Measurements from ENCODE around the gene UGT1A4. TPM values are rescaled to one million over a fixed set of nuclear protein-coding genes. Genes with fewer than 3 reads are reported as not detected.
"Not testable (repeated sequence)": the region's sequence is repeated elsewhere in the genome, so short reads cannot be mapped to it uniquely, and the experiment has no call there.

Gene UGT1A4
- total RNA-seq, 1 donor, result not detected

DNA sequence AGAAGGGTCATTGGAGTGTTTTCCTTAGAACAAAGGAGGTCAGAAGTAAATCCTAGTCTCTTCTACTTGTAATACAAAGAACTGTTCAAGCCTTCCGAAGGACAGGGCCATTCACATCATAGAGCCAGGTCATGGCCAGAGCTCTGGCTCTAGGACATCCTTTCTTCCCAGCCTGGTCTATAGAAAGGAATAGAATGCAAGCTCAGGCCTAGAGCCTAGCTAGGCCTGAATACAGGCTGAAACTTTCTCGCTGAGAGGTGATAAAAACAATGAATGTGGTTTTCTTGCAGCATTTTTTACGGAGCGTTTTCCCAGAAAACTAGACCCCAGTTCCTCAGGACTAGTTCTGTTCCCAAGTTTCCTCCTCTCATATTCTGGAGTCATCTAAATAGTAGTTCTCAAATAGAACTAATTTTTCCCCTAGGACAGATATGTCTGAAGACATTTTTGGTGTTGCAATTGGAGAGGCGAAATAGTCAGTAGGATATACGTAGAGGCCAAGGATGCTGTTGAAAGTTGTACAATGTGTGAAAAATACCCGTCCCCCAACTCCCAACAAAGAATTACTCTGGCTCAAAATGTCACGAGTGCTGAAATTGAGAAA is 19.0 kb upstream of the UGT1A4 start:
- peak overlapping the region; percentile 4 for H2AFZ ChIP-seq (ENCODE audit: low read length)
- TF ChIP-seq, protein P1, sequence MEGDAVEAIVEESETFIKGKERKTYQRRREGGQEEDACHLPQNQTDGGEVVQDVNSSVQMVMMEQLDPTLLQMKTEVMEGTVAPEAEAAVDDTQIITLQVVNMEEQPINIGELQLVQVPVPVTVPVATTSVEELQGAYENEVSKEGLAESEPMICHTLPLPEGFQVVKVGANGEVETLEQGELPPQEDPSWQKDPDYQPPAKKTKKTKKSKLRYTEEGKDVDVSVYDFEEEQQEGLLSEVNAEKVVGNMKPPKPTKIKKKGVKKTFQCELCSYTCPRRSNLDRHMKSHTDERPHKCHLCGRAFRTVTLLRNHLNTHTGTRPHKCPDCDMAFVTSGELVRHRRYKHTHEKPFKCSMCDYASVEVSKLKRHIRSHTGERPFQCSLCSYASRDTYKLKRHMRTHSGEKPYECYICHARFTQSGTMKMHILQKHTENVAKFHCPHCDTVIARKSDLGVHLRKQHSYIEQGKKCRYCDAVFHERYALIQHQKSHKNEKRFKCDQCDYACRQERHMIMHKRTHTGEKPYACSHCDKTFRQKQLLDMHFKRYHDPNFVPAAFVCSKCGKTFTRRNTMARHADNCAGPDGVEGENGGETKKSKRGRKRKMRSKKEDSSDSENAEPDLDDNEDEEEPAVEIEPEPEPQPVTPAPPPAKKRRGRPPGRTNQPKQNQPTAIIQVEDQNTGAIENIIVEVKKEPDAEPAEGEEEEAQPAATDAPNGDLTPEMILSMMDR (IDR thresholded peaks at IDR 0.05; ENCODE audit: extremely low read depth, low read depth, low read length), result no peak
- no peak overlapping the region for H3K4me2 ChIP-seq (ENCODE audit: insufficient read depth, low read length)
- H3K36me3 ChIP-seq (ENCODE audit: insufficient read depth, low read length), result no peaks in the 10 kb centered on the region
- no peak overlapping the region for H3K4me3 ChIP-seq (ENCODE audit: insufficient read depth, low read length)
- DNase-seq (ENCODE audit: insufficient read length, low spot score, missing footprints), result no peak
- no peaks in the 10 kb centered on the region for H3K27me3 ChIP-seq (ENCODE audit: insufficient read depth, low read length)
- peak overlapping the region; percentile 86 for H3K27ac ChIP-seq (ENCODE audit: low read depth, low read length)
- H3K4me1 ChIP-seq (ENCODE audit: insufficient read depth, low read length), result peaks cover 8% of the 10 kb centered on the region
- no peaks in the 10 kb centered on the region for H4K20me1 ChIP-seq (ENCODE audit: insufficient read depth, low read length)
- H3K9me3 ChIP-seq (ENCODE audit: low read depth, low read length), result no peaks in the 10 kb centered on the region
- no peaks in the 10 kb centered on the region for H3K79me2 ChIP-seq (ENCODE audit: insufficient read depth, low read length)

GRCh38 chr2:233700028-233700635 is 18.4 kb upstream of the UGT1A4 start:
- H3K27ac ChIP-seq (ENCODE audit: low read depth, low read length), result peak overlapping the region; percentile 86
- DNase-seq (ENCODE audit: insufficient read length, low spot score, missing footprints), result no peak
- no peak overlapping the region for H3K4me2 ChIP-seq (ENCODE audit: insufficient read depth, low read length)

GRCh38 chr2:233700842-233701241 is 17.7 kb upstream of the UGT1A4 start:
- not testable (repeated sequence) for H4K20me1 ChIP-seq (ENCODE audit: insufficient read depth, low read length); H3K36me3 ChIP-seq (ENCODE audit: insufficient read depth, low read length); H3K4me2 ChIP-seq (ENCODE audit: insufficient read depth, low read length); DNase-seq (ENCODE audit: insufficient read length, low spot score, missing footprints); H2AFZ ChIP-seq (ENCODE audit: low read length); H3K4me1 ChIP-seq (ENCODE audit: insufficient read depth, low read length); H3K9me3 ChIP-seq (ENCODE audit: low read depth, low read length); H3K79me2 ChIP-seq (ENCODE audit: insufficient read depth, low read length); H3K4me3 ChIP-seq (ENCODE audit: insufficient read depth, low read length); H3K27me3 ChIP-seq (ENCODE audit: insufficient read depth, low read length); H3K27ac ChIP-seq (ENCODE audit: low read depth, low read length)

More at GRCh38 chr2:233700028-233700635, 18.4 kb upstream of the UGT1A4 start:
- Histone ChIP-seq H3K27me3 (ENCODE audit: insufficient read depth, low read length) (no peaks in the 10 kb centered on the region), H4K20me1 (ENCODE audit: insufficient read depth, low read length) (no peaks in the 10 kb centered on the region), H3K4me3 (ENCODE audit: insufficient read depth, low read length) (no peak overlapping the region), H3K4me1 (ENCODE audit: insufficient read depth, low read length) (peaks cover 8% of the 10 kb centered on the region), H3K9me3 (ENCODE audit: low read depth, low read length) (no peaks in the 10 kb centered on the region), H3K36me3 (ENCODE audit: insufficient read depth, low read length) (no peaks in the 10 kb centered on the region), H2AFZ (ENCODE audit: low read length) (peak overlapping the region; percentile 4), H3K79me2 (ENCODE audit: insufficient read depth, low read length) (no peaks in the 10 kb centered on the region)
- TF ChIP-seq, protein P1 (IDR thresholded peaks at IDR 0.05; ENCODE audit: extremely low read depth, low read depth, low read length), result no peak

- no peak overlapping the region for H3K4me3 ChIP-seq (ENCODE audit: insufficient read depth, low read length)
- H3K79me2 ChIP-seq (ENCODE audit: insufficient read depth, low read length), result no peaks in the 10 kb centered on the region
Observed at GRCh38 chr2:233702238-233702637, 16.3 kb upstream of the UGT1A4 start.

More at GRCh38 chr2:233702238-233702637, 16.3 kb upstream of the UGT1A4 start:
- no peaks in the 10 kb centered on the region for H4K20me1 ChIP-seq (ENCODE audit: insufficient read depth, low read length)
- DNase-seq (ENCODE audit: insufficient read length, low spot score, missing footprints), result no peak
- no peak overlapping the region for H3K27ac ChIP-seq (ENCODE audit: low read depth, low read length)
- H2AFZ ChIP-seq (ENCODE audit: low read length), result no peak overlapping the region
- H3K9me3 ChIP-seq (ENCODE audit: low read depth, low read length), result no peaks in the 10 kb centered on the region
- no peak overlapping the region for H3K4me2 ChIP-seq (ENCODE audit: insufficient read depth, low read length)
- no peaks in the 10 kb centered on the region for H3K36me3 ChIP-seq (ENCODE audit: insufficient read depth, low read length)
- peaks cover 23% of the 10 kb centered on the region for H3K4me1 ChIP-seq (ENCODE audit: insufficient read depth, low read length)
- TF ChIP-seq, protein P1 (IDR thresholded peaks at IDR 0.05; ENCODE audit: extremely low read depth, low read depth, low read length), result no peak
- no peaks in the 10 kb centered on the region for H3K27me3 ChIP-seq (ENCODE audit: insufficient read depth, low read length)
